Measurements from ENCODE around the gene MFGE8.

MFGE8 gene

GRCh38 chr15:88872106-88872505, 41.1 kb downstream of the MFGE8 start:
- TF ChIP-seq, protein P1, sequence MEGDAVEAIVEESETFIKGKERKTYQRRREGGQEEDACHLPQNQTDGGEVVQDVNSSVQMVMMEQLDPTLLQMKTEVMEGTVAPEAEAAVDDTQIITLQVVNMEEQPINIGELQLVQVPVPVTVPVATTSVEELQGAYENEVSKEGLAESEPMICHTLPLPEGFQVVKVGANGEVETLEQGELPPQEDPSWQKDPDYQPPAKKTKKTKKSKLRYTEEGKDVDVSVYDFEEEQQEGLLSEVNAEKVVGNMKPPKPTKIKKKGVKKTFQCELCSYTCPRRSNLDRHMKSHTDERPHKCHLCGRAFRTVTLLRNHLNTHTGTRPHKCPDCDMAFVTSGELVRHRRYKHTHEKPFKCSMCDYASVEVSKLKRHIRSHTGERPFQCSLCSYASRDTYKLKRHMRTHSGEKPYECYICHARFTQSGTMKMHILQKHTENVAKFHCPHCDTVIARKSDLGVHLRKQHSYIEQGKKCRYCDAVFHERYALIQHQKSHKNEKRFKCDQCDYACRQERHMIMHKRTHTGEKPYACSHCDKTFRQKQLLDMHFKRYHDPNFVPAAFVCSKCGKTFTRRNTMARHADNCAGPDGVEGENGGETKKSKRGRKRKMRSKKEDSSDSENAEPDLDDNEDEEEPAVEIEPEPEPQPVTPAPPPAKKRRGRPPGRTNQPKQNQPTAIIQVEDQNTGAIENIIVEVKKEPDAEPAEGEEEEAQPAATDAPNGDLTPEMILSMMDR (conservative IDR thresholded peaks at IDR 0.05; ENCODE audit: low read depth, low read length), result no peak
- no peak for DNase-seq (ENCODE audit: low read depth)
- H3K4me3 ChIP-seq (ENCODE audit: low read depth, low read length), result no peak overlapping the region

- H3K4me3 ChIP-seq (ENCODE audit: low read depth, low read length), result no peak overlapping the region
- no peak for DNase-seq (ENCODE audit: low read depth)
- TF ChIP-seq, protein P1 (conservative IDR thresholded peaks at IDR 0.05; ENCODE audit: low read depth, low read length), result no peak
Observed at GRCh38 chr15:88871313-88871712, 41.9 kb downstream of the MFGE8 start.

DNA sequence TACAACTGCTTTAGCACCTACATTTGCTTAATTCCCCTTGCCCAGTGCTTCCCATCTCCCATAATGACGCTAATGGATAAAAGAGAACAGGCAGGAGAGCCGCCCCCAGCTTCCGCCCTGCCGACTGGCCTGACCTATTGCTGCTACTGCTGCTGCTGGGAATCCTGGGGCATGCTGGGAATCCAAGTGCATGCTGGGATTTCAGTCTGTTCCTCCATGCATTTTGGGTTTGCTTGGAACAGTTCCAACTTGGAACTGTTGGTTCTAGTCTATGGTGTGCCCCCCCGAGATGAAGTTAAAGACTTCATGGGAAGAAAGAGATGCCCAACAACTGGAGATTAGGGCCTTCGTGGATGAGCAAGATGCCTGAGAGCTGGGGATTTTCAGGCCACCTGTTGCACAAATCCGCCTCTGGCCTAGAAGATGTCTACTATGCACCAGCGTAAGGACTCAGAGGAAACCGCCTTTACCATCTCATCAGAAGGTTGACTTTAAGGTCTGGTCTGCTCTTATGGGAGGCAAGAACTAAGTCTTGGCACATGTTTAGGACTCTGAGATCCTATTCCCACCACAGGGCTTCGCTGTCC, 46.8 kb downstream of the MFGE8 start:
- TF ChIP-seq, protein P1 (conservative IDR thresholded peaks at IDR 0.05; ENCODE audit: low read depth, low read length), result no peak
- DNase-seq (ENCODE audit: low read depth), result no peak
- no peak overlapping the region for H3K4me3 ChIP-seq (ENCODE audit: low read depth, low read length)

- no peak overlapping the region for H3K4me3 ChIP-seq (ENCODE audit: low read depth, low read length)
- no peak for DNase-seq (ENCODE audit: low read depth)
- TF ChIP-seq, protein P1 (conservative IDR thresholded peaks at IDR 0.05; ENCODE audit: low read depth, low read length), result no peak
Observed at GRCh38 chr15:88865498-88866099, 47.6 kb downstream of the MFGE8 start.

DNA sequence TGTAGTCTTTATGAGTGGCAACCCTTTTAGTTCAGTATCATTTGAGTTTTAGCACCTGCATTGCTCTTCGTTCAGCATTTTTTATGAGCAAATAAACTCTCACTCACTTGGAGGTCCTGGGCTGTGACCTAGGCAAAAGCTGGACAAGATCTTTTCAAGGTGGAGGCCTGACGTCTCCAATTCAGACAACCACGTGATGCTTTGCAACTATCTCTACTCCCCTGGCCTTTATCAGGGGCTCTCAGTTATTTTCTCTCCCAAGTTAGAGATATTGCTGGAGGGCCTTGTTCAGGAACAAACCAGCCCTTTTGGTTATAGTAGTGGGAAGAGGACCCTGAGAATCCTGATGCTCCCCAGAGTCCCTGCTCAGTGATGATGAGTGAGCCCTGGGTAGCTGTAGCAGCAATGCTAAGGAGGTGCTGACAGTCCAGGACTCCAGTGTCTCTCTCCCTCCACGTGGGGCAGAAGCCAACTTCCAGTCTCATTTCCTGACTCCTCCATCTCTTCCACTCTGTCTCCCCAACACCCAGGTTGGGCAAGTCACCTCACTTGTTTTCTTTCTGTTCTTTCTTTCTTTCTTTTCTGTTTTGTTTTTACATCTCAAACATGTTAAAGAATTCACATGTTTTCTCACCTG, 48.2 kb downstream of the MFGE8 start:
- no peak for DNase-seq (ENCODE audit: low read depth)
- H3K4me3 ChIP-seq (ENCODE audit: low read depth, low read length), result no peak overlapping the region
- TF ChIP-seq, protein P1 (conservative IDR thresholded peaks at IDR 0.05; ENCODE audit: low read depth, low read length), result no peak

- no peak overlapping the region for H3K4me3 ChIP-seq (ENCODE audit: low read depth, low read length)
- DNase-seq (ENCODE audit: low read depth), result no peak
- TF ChIP-seq, protein P1 (conservative IDR thresholded peaks at IDR 0.05; ENCODE audit: low read depth, low read length), result no peak
Observed at GRCh38 chr15:88863412-88863811, 49.8 kb downstream of the MFGE8 start.
